GM12865 (cell line): ENCODE results near the gene ABHD12B.
"Not testable (repeated sequence)": the region's sequence is repeated elsewhere in the genome, so short reads cannot be mapped to it uniquely, and the experiment has no call there.

ENCODE experiments used
- DNase-seq: peaks from one replicate; pipeline ENCODE4 v3.0.0; 2010; ENCODE audit warnings: low read depth
- H3K4me3 ChIP-seq: 2 replicates; pipeline ENCODE4 v1.5.1; 2011; ENCODE audit warnings: mild to moderate bottlenecking, low read depth, low read length, control low read depth
- TF ChIP-seq, protein P1 (sequence below): IDR thresholded peaks from 2 replicates; pipeline ENCODE4 v1.5.1; 2011; ENCODE audit warnings: low read length, control low read depth, low read depth, inconsistent platforms; ENCODE audit not compliant: insufficient read depth; ENCODE audit errors: missing control alignments

The ABHD12B gene

GRCh38 chr14:50935126-50936015 lies 63.5 kb downstream of the ABHD12B start:
- H3K4me3 ChIP-seq, result no peak overlapping the region
- TF ChIP-seq, protein P1, sequence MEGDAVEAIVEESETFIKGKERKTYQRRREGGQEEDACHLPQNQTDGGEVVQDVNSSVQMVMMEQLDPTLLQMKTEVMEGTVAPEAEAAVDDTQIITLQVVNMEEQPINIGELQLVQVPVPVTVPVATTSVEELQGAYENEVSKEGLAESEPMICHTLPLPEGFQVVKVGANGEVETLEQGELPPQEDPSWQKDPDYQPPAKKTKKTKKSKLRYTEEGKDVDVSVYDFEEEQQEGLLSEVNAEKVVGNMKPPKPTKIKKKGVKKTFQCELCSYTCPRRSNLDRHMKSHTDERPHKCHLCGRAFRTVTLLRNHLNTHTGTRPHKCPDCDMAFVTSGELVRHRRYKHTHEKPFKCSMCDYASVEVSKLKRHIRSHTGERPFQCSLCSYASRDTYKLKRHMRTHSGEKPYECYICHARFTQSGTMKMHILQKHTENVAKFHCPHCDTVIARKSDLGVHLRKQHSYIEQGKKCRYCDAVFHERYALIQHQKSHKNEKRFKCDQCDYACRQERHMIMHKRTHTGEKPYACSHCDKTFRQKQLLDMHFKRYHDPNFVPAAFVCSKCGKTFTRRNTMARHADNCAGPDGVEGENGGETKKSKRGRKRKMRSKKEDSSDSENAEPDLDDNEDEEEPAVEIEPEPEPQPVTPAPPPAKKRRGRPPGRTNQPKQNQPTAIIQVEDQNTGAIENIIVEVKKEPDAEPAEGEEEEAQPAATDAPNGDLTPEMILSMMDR, result no peak

GRCh38 chr14:50936016-50936340 lies 64.1 kb downstream of the ABHD12B start:
- no peak for DNase-seq
- TF ChIP-seq, protein P1, result no peak
- H3K4me3 ChIP-seq, result no peak overlapping the region

More at GRCh38 chr14:50935126-50936015, 63.5 kb downstream of the ABHD12B start:
- no peak for DNase-seq

GRCh38 chr14:50936882-50937281 lies 65.0 kb downstream of the ABHD12B start:
- TF ChIP-seq, protein P1, result no peak
- no peak overlapping the region for H3K4me3 ChIP-seq
- peak; percentile 68 for DNase-seq

DNA sequence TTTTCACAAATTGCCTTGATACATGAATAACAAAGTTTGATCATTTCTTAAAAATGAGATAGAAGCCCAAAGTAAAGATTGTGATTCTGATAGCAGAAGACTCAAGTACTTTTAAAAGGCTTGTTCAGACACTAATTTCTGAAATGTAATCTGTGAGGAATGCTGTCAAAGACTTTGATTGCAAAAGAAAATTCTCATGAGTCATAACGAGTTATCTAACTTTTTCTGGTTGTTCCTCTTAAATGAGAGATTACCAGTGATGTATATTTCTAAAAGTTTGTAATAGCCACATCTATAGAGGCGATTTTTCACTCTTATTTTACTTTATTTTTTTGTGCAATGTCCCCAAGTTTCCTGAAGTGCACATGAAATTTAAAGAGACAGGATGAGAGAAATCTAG lies 65.5 kb downstream of the ABHD12B start:
- DNase-seq, result no peak
- TF ChIP-seq, protein P1, result no peak

GRCh38 chr14:50937800-50938199 lies 65.9 kb downstream of the ABHD12B start:
- no peak for DNase-seq
- H3K4me3 ChIP-seq, result no peak overlapping the region
- TF ChIP-seq, protein P1, result no peak

More for the DNA sequence above, 65.5 kb downstream of the ABHD12B start:
- no peak overlapping the region for H3K4me3 ChIP-seq

DNA sequence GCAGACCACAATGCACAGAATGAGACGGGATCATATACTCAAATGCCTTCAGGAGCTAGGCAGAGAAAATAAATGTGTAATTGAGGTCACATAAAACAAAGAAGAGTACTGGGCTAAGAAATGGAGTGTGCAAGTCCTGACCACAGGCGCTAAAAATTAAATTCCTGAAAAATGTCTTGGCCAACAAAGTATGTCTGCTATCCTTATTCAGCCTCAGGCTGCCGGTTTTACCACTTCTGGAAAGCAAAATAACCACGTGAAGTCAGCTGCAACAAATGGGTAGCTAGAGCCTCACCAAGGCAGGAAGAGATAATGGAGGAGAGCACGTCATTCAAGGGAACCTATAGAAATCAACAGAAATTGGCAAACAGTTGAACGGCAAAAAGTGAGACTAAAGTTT lies 69.3 kb downstream of the ABHD12B start:
- no peak for DNase-seq
- TF ChIP-seq, protein P1, result no peak
- no peak overlapping the region for H3K4me3 ChIP-seq

- not testable (repeated sequence) for H3K4me3 ChIP-seq, DNase-seq
Observed at GRCh38 chr14:50941638-50942037, 69.8 kb downstream of the ABHD12B start.
